SK-N-SH treated with all-trans-retinoic acid at 6 μM for 48 hours (cell line): ENCODE data around the gene ZNF469.

ENCODE experiments used
- CSDC2 ChIP-seq: fragments of 250-450 bp; sonication (Bioruptor Pico); IDR thresholded peaks from 2 replicates; pipeline ENCODE4 v1.5.0; 2020; ENCODE audit warnings: mild to moderate bottlenecking, moderate library complexity
- PPARA ChIP-seq: fragments of 250-450 bp; sonication (Bioruptor Pico); IDR thresholded peaks from 2 replicates; pipeline ENCODE4 v1.5.0; 2020; ENCODE audit warnings: mild to moderate bottlenecking, borderline replicate concordance

GRCh38 chr16:88385112-88385594 is 2.4 kb downstream of the ZNF469 start:
- TF ChIP-seq CSDC2 (CRISPR knock-in tag) (no peak), PPARA (CRISPR knock-in tag) (no peak)
